Stomach (tissue), 4 donors: ENCODE measurements around the gene MT1A.
"Not testable (repeated sequence)": the region's sequence is repeated elsewhere in the genome, so short reads cannot be mapped to it uniquely, and the experiment has no call there.

ENCODE experiments used
- EP300 ChIP-seq: sonication (generic); formaldehyde crosslinking; IDR thresholded peaks from one replicate; pipeline ENCODE4 v1.6.1; 2017; ENCODE audit warnings: antibody characterized with exemption
- TF ChIP-seq, protein P1 (sequence below), 7 experiments: fragments of 450-650 bp in 4 of 7; fragments of 200-600 bp in 3 of 7; sonication (generic) in 3 of 7; IDR thresholded peaks; one replicate each; pipeline ENCODE4 v1.5.1; 2016 to 2019; ENCODE audit warnings: antibody characterized with exemption in 7 of 7, control low read depth in 2 of 7, mild to moderate bottlenecking in 1 of 7

DNA sequence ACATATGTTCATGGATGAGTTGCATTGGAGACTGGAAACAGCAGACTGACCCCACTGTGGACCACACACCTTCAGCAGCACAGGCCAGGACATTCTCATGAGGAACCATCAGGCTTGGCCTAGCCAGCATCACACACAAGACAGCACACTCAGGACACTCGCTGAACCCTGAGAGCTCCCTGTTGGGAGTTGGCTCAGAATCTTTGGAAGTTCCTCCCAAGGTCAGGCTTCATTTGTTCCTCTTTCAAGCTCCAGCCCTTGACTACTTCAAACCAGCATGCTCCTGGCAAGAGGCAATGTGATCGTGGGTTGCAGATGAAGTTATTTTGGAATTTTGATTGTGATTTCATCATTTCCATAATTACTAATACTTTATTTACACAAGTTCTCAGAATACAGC, 33.2 kb downstream of the MT1A start:
- TF ChIP-seq, protein P1, sequence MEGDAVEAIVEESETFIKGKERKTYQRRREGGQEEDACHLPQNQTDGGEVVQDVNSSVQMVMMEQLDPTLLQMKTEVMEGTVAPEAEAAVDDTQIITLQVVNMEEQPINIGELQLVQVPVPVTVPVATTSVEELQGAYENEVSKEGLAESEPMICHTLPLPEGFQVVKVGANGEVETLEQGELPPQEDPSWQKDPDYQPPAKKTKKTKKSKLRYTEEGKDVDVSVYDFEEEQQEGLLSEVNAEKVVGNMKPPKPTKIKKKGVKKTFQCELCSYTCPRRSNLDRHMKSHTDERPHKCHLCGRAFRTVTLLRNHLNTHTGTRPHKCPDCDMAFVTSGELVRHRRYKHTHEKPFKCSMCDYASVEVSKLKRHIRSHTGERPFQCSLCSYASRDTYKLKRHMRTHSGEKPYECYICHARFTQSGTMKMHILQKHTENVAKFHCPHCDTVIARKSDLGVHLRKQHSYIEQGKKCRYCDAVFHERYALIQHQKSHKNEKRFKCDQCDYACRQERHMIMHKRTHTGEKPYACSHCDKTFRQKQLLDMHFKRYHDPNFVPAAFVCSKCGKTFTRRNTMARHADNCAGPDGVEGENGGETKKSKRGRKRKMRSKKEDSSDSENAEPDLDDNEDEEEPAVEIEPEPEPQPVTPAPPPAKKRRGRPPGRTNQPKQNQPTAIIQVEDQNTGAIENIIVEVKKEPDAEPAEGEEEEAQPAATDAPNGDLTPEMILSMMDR (IDR thresholded peaks at IDR 0.05): not testable (repeated sequence)
- not testable (repeated sequence) for TF ChIP-seq EP300
